PFSK-1 (cell line): ENCODE results near the gene POU3F2.

Experiments used
- FOXP2 ChIP-seq: optimal IDR thresholded peaks from 2 replicates; pipeline ENCODE3; 2011; ENCODE audit warnings: borderline replicate concordance, control low read depth, inconsistent platforms; ENCODE audit not compliant: insufficient read depth; ENCODE audit errors: extremely low read length, extremely low read depth
- POLR2AphosphoS5 ChIP-seq: IDR thresholded peaks from 2 replicates; pipeline ENCODE4 v1.6.1; 2012; ENCODE audit warnings: low read depth, mild to moderate bottlenecking, control low read depth, low read length, moderate library complexity
- REST ChIP-seq, 2 experiments: IDR thresholded peaks; 2 replicates each; pipeline versions ENCODE4 v1.6.1 to v1.8.0; 2011 to 2012; ENCODE audit warnings: low read depth in 2 of 2, low read length in 2 of 2, control low read depth in 1 of 2, inconsistent platforms in 1 of 2, mild to moderate bottlenecking in 1 of 2, moderate library complexity in 1 of 2; ENCODE audit not compliant: insufficient read depth in 1 of 2
- SIN3A ChIP-seq: IDR thresholded peaks from 2 replicates; pipeline ENCODE4 v1.6.1; 2012; ENCODE audit warnings: mild to moderate bottlenecking, low read length, moderate library complexity, borderline replicate concordance; ENCODE audit not compliant: insufficient read depth
- TAF1 ChIP-seq: IDR thresholded peaks from 2 replicates; pipeline ENCODE4 v1.6.1; 2012; ENCODE audit warnings: low read length, control low read depth, borderline replicate concordance; ENCODE audit not compliant: insufficient read depth

The POU3F2 gene

GRCh38 chr6:98847416-98847778 lies 13.0 kb downstream of the POU3F2 start:
- TF ChIP-seq SIN3A (no peak), POLR2AphosphoS5 (no peak), FOXP2 (no peak), REST (IDR thresholded peaks at IDR 0.05; ENCODE audit: insufficient read depth in 1 of 2, low read depth in 2 of 2, low read length in 2 of 2) (no peak), TAF1 (no peak)

- TF ChIP-seq POLR2AphosphoS5 (no peak), SIN3A (no peak), REST (IDR thresholded peaks at IDR 0.05; ENCODE audit: insufficient read depth in 1 of 2, low read depth in 2 of 2, low read length in 2 of 2) (no peak), FOXP2 (no peak), TAF1 (no peak)
Measured at GRCh38 chr6:98847779-98848538, 13.6 kb downstream of the POU3F2 start.

GRCh38 chr6:98848539-98849242 lies 14.3 kb downstream of the POU3F2 start:
- TF ChIP-seq SIN3A, result no peak
- TF ChIP-seq TAF1, result no peak
- no peak for TF ChIP-seq POLR2AphosphoS5
- no peak for TF ChIP-seq FOXP2
- no peak for TF ChIP-seq REST (IDR thresholded peaks at IDR 0.05; ENCODE audit: insufficient read depth in 1 of 2, low read depth in 2 of 2, low read length in 2 of 2)

- TF ChIP-seq TAF1 (no peak), REST (IDR thresholded peaks at IDR 0.05; ENCODE audit: insufficient read depth in 1 of 2, low read depth in 2 of 2, low read length in 2 of 2) (no peak), SIN3A (no peak), POLR2AphosphoS5 (no peak), FOXP2 (no peak)
Measured at GRCh38 chr6:98864497-98864896, 30.1 kb downstream of the POU3F2 start.
